Kidney (tissue), 14 donors: ENCODE measurements around the gene CAMK1G. TPM values are rescaled to one million over a fixed set of nuclear protein-coding genes. Genes with fewer than 3 reads are reported as not detected.
A peak's percentile ranks its signal among the peaks of the same experiment; 100 is the strongest.

Experiments
- DNase-seq, 5 donors: peaks; one replicate each; pipeline ENCODE4 v3.0.0-alpha.2; 2013 to 2020
- FAIRE-seq: peaks from 2 replicates; lab custom pipeline; 2012; peaks lifted over from hg19 to GRCh38; lab: Jason Lieb, UNC
- H3K27ac ChIP-seq, 2 donors: one replicate each; pipeline ENCODE4 v1.7.0; 2013; ENCODE audit warnings: low read depth in 2 of 2, low read length in 2 of 2, inconsistent platforms in 1 of 2
- H3K27me3 ChIP-seq: one replicate; pipeline ENCODE4 v1.7.1; 2013; ENCODE audit warnings: low read length, inconsistent platforms; ENCODE audit not compliant: control insufficient read depth, insufficient read depth
- H3K36me3 ChIP-seq, 3 donors: one replicate each; pipeline versions ENCODE4 v1.7.0 to v1.7.1; 2013; ENCODE audit warnings: low read length in 3 of 3, control low read depth in 1 of 3, inconsistent platforms in 1 of 3; ENCODE audit not compliant: insufficient read depth in 3 of 3, control insufficient read depth in 2 of 3
- H3K4me1 ChIP-seq, 3 donors: one replicate each; pipeline versions ENCODE4 v1.7.0 to v1.7.1; 2013; ENCODE audit warnings: low read length in 3 of 3, inconsistent platforms in 1 of 3, low read depth in 1 of 3; ENCODE audit not compliant: control insufficient read depth in 2 of 3, insufficient read depth in 2 of 3
- H3K4me3 ChIP-seq, 3 donors: one replicate each; pipeline versions ENCODE4 v1.7.0 to v1.8.1; 2013; ENCODE audit warnings: low read length in 3 of 3, control low read depth in 1 of 3, inconsistent platforms in 1 of 3
- H3K9ac ChIP-seq, 3 donors: one replicate each; pipeline versions ENCODE4 v1.7.0 to v1.7.1; 2013; ENCODE audit warnings: low read length in 3 of 3, control low read depth in 1 of 3, inconsistent platforms in 1 of 3
- H3K9me3 ChIP-seq, 3 donors: one replicate each; pipeline versions ENCODE4 v1.7.0 to v1.7.1; 2013; ENCODE audit warnings: low read length in 3 of 3, control low read depth in 1 of 3, inconsistent platforms in 1 of 3; ENCODE audit not compliant: control insufficient read depth in 2 of 3, insufficient read depth in 1 of 3
- CTCF ChIP-seq: IDR thresholded peaks from 3 replicates; pipeline ENCODE4 v1.5.1; 2012; ENCODE audit warnings: mild to moderate bottlenecking, moderate library complexity, borderline replicate concordance; ENCODE audit not compliant: insufficient read depth; ENCODE audit errors: extremely low read depth
- intact Hi-C: fragments of 100-400 bp; cut with DNase I; formaldehyde crosslinking; loops from one replicate; pipeline ENCODE4 v1.11.1; 2022
- polyA plus RNA-seq: library from polyadenylated mRNA; stranded (reverse); fragments of 350-450 nt; fragmentation: Illumina TruSeq; extraction: RNeasy Lipid Tissue Mini Kit (QIAGEN cat#74804); gene quantifications from one replicate; pipeline ENCODE4 v1.2.3, GENCODE V29; 2014; ENCODE audit warnings: low read depth, low replicate concordance; ENCODE audit not compliant: insufficient read depth
- total RNA-seq: library from RNA; stranded (reverse); fragmentation: NEBNext Ultra II Directional; extraction: Animal tissue kit (Norgen Biotek cat#: 25700); gene quantifications from one replicate; pipeline ENCODE4 v1.2.1, GENCODE V29; 2021
- donor health status: control.
- donor health status: control.
- donor health status: control.
- donor health status: control.
- donor health status: control.
- donor health status: DM: yes; HTN: yes; CAD: no.
- donor health status: Normal renal cell carcinoma (clear cell type).

Gene CAMK1G
- total and polyA plus RNA-seq, 2 donors from 2014 or later = 1.4 to 5.5 TPM

- Histone ChIP-seq H3K4me3 (peak overlapping the region in 1 of 3 donors; percentile 25), H3K27ac (no peak overlapping the region), H3K9me3 (no peaks in the 10 kb centered on the region), H3K9ac (no peak overlapping the region), H3K27me3 (no peaks in the 10 kb centered on the region), H3K36me3 (no peaks in the 10 kb centered on the region), H3K4me1 (peaks cover 0 to 19% (median 14%) of the 10 kb centered on the region in 3 donors)
- intact Hi-C loops = loop anchor here (10.0 kb wide), 1 partner anchor 52 kb away; no protein-coding TSS in a partner anchor
- no peak for TF ChIP-seq CTCF
- FAIRE-seq = no peak
- no peak for DNase-seq
These were observed 43.7 kb downstream of the CAMK1G start for GRCh38 chr1:209627027-209627731.

GRCh38 chr1:209627732-209628196 lies 44.2 kb downstream of the CAMK1G start:
- FAIRE-seq = no peak
- Histone ChIP-seq H3K9ac (no peak overlapping the region), H3K9me3 (no peaks in the 10 kb centered on the region), H3K27me3 (no peaks in the 10 kb centered on the region), H3K4me3 (peak overlapping the region in 1 of 3 donors; percentile 25), H3K4me1 (peaks cover 0 to 17% (median 14%) of the 10 kb centered on the region in 3 donors), H3K27ac (no peak overlapping the region), H3K36me3 (no peaks in the 10 kb centered on the region)
- peak; percentile 98 for TF ChIP-seq CTCF
- intact Hi-C loops = loop anchor here (10.0 kb wide), 1 partner anchor 53 kb away; no protein-coding TSS in a partner anchor
- DNase-seq = peak; percentile 86 to 92 (median 89)

- FAIRE-seq (no peak), DNase-seq (no peak)
- Histone ChIP-seq H3K27ac (no peak overlapping the region), H3K4me1 (peaks cover 0 to 17% (median 14%) of the 10 kb centered on the region in 3 donors), H3K9me3 (no peaks in the 10 kb centered on the region), H3K36me3 (no peaks in the 10 kb centered on the region), H3K27me3 (no peaks in the 10 kb centered on the region), H3K9ac (no peak overlapping the region), H3K4me3 (no peak overlapping the region)
- TF ChIP-seq CTCF = no peak
- intact Hi-C loops = loop anchor here (10.0 kb wide), 1 partner anchor 54 kb away; no protein-coding TSS in a partner anchor
These were observed 45.2 kb downstream of the CAMK1G start for GRCh38 chr1:209628618-209629299.
